B cell (primary cell): ENCODE data around the gene CFAP65. TPM values are rescaled to one million over a fixed set of nuclear protein-coding genes. Genes with fewer than 3 reads are reported as not detected.

Experiments used
- ATAC-seq: fragments of 200-7000 bp; cut with Tn5 transposase; one replicate; pipeline ENCODE4 v1.10.0; 2021; ENCODE audit warnings: low read depth, mild to moderate bottlenecking, moderate number of reproducible peaks, moderate library complexity
- CTCF ChIA-PET: fragments of 350-600 bp; sonication (Branson Sonifier 250); formaldehyde crosslinking; loops from one replicate; lab custom pipeline; 2021; ENCODE audit warnings: antibody characterized with exemption, inconsistent platforms; lab: Charles Lee
- POLR2A ChIA-PET: fragments of 350-600 bp; sonication (Branson Sonifier 250); formaldehyde crosslinking; loops from one replicate; lab custom pipeline; 2021; ENCODE audit warnings: antibody characterized with exemption; lab: Charles Lee
- DNase-seq: peaks from one replicate; pipeline ENCODE4 v3.0.0; 2013
- H2AFZ ChIP-seq: 2 replicates; pipeline ENCODE4 v1.6.1; 2012; ENCODE audit warnings: mild to moderate bottlenecking, low read depth, low read length; ENCODE audit not compliant: insufficient read depth, poor library complexity, severe bottlenecking
- H3K27ac ChIP-seq, 2 donors: 1 replicate in 1 of 2; 2 replicates in 1 of 2; pipeline ENCODE4 v1.5.1; 2012 to 2013; ENCODE audit warnings: low read length in 2 of 2, mild to moderate bottlenecking in 2 of 2, moderate library complexity in 1 of 2
- H3K27me3 ChIP-seq, 4 experiments: fragments of 200-600 bp in 1 of 4; sonication (generic) in 1 of 4; replicated peaks in 1 of 4; 1 replicate in 2 of 4; 2 replicates in 2 of 4; pipeline versions ENCODE4 v1.6.1 to v1.7.0; 2013 to 2016; ENCODE audit warnings: low read length in 3 of 4, mild to moderate bottlenecking in 2 of 4, mixed read lengths in 1 of 4, moderate library complexity in 1 of 4; ENCODE audit not compliant: insufficient read depth in 4 of 4, control insufficient read depth in 3 of 4; ENCODE audit errors: control extremely low read depth in 1 of 4
- H3K36me3 ChIP-seq, 2 experiments: replicated peaks in 1 of 2; 1 replicate in 1 of 2; 2 replicates in 1 of 2; pipeline versions ENCODE4 v1.6.1 to v1.7.1; 2013; ENCODE audit warnings: low read length in 1 of 2; ENCODE audit not compliant: insufficient read depth in 2 of 2, control insufficient read depth in 1 of 2; ENCODE audit errors: control extremely low read depth in 1 of 2, extremely low read depth in 1 of 2
- H3K4me1 ChIP-seq, 2 donors: fragments of 200-600 bp in 1 of 2; sonication (generic) in 1 of 2; 1 replicate in 1 of 2; 2 replicates in 1 of 2; pipeline versions ENCODE4 v1.5.1 to v1.6.1; 2013 to 2017; ENCODE audit warnings: low read length in 2 of 2; ENCODE audit not compliant: control insufficient read depth in 2 of 2, insufficient read depth in 2 of 2
- H3K4me2 ChIP-seq: replicated peaks from 2 replicates; pipeline ENCODE3; 2012; ENCODE audit warnings: mild to moderate bottlenecking, low read depth, low read length; ENCODE audit not compliant: poor library complexity, severe bottlenecking
- H3K4me3 ChIP-seq, 5 experiments: fragments of 200-600 bp in 1 of 5; sonication (generic) in 1 of 5; 1 replicate in 3 of 5; 2 replicates in 2 of 5; pipeline versions ENCODE4 v1.5.1 to v1.7.0; 2011 to 2016; ENCODE audit warnings: low read length in 4 of 5, mild to moderate bottlenecking in 4 of 5, low read depth in 2 of 5, control low read depth in 1 of 5, moderate library complexity in 1 of 5; ENCODE audit not compliant: insufficient read depth in 1 of 5; ENCODE audit errors: control extremely low read depth in 1 of 5, extremely low read depth in 1 of 5
- H3K79me2 ChIP-seq: fragments of 200-600 bp; sonication (generic); one replicate; pipeline ENCODE4 v1.6.0; 2016; ENCODE audit warnings: low read length; ENCODE audit not compliant: control insufficient read depth, insufficient read depth
- H3K9ac ChIP-seq: fragments of 200-600 bp; sonication (generic); 2 replicates; pipeline ENCODE4 v1.6.1; 2017; ENCODE audit warnings: mild to moderate bottlenecking, low read length, moderate library complexity
- H3K9me3 ChIP-seq, 3 donors: one replicate each; pipeline versions ENCODE4 v1.6.1 to v1.7.1; 2013; ENCODE audit warnings: low read length in 2 of 3; ENCODE audit not compliant: control insufficient read depth in 2 of 3, insufficient read depth in 1 of 3; ENCODE audit errors: control extremely low read depth in 1 of 3
- H4K20me1 ChIP-seq: 2 replicates; pipeline ENCODE4 v1.6.0; 2012; ENCODE audit warnings: mild to moderate bottlenecking, low read length; ENCODE audit not compliant: insufficient read depth, control insufficient read depth, poor library complexity, severe bottlenecking
- H3K27ac Mint-ChIP-seq: one replicate; pipeline ENCODE4 v1.8.0; 2021; ENCODE audit warnings: mixed read lengths
- H3K27me3 Mint-ChIP-seq: one replicate; pipeline ENCODE4 v1.8.0; 2021; ENCODE audit warnings: mixed read lengths
- H3K4me1 Mint-ChIP-seq: one replicate; pipeline ENCODE4 v1.8.0; 2021; ENCODE audit warnings: mixed read lengths
- H3K4me3 Mint-ChIP-seq: one replicate; pipeline ENCODE4 v1.8.0; 2021; ENCODE audit warnings: mixed read lengths
- H3K9me3 Mint-ChIP-seq: one replicate; pipeline ENCODE4 v1.8.0; 2022; ENCODE audit warnings: mixed read lengths; ENCODE audit not compliant: insufficient read depth
- EZH2 ChIP-seq: IDR thresholded peaks from 2 replicates; pipeline ENCODE4 v1.6.1; 2012; ENCODE audit warnings: borderline replicate concordance, low read depth, mild to moderate bottlenecking, moderate library complexity, low read length; ENCODE audit not compliant: insufficient read depth, poor library complexity, severe bottlenecking
- WGBS: methylation state at CpG from one replicate; pipeline ENCODE4 v1.1.5; 2013; ENCODE audit warnings: missing lambda C conversion rate; ENCODE audit not compliant: insufficient coverage; 5-methylcytosine and 5-hydroxymethylcytosine counted together
- intact Hi-C: fragments of 100-400 bp; cut with micrococcal nuclease; formaldehyde crosslinking; loops from one replicate; pipeline ENCODE4 v1.10.0; 2022
- polyA plus RNA-seq: library from polyadenylated mRNA; depleted of rRNA; stranded (reverse); fragments of >200 nt; gene quantifications from 2 replicates; pipeline ENCODE4 v1.2.3, GENCODE V29; 2012
- total RNA-seq, 2 donors: library from RNA; stranded (reverse); fragments of 120-200 nt in 1 of 2; gene quantifications; 1 replicate in 1 of 2; 2 replicates in 1 of 2; pipeline versions ENCODE4 v1.2.3 to v1.2.4, GENCODE V29; 2013 to 2022
- TF ChIP-seq, protein P1 (sequence below): fragments of 200-600 bp; IDR thresholded peaks from one replicate; pipeline ENCODE4 v1.8.0; 2022; ENCODE audit warnings: antibody characterized with exemption, mild to moderate bottlenecking

CFAP65 gene
- total and polyA plus RNA-seq, 2 donors (not counting 1 experiment from before 2014, with no cell fraction given): not detected

DNA sequence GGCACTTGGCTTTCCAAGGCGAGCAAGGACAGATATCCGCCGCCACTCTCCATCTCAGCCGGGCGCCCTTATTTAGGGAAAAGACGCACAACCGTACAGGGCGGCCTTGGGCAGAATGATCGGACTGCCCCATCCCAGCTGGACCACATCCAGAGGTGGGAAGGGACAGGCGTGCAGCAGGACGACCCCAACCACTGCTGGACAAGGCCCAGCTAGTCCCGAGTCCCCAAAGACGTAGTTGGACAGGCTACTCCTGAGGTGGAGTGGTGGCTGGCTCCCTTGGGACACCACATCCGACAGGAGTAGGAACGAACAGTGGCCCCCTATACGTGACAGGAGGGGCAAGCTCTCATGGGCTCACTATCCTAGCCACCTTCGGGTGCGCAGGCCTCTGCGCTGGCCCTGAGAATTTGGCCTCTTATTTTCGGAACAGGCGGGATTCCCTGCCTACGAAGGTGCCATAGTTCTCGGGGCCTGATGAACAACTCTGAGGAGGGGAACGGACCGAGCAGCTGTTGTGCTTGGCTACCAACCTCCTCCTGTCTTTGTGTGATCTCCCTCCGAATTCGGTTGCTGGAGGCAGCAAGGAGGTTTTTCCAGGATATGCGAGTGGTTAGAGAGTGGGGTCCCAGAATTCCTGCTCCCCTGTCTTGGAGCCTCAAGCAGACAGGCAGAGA, 58.6 kb downstream of the CFAP65 start:
- H2AFZ ChIP-seq: no peak overlapping the region
- Mint-ChIP-seq H3K27me3 (peaks cover 63% of the 10 kb centered on the region), H3K4me1 (peaks cover 31% of the 10 kb centered on the region), H3K4me3 (peak overlapping the region; percentile 74), H3K9me3 (no peaks in the 10 kb centered on the region), H3K27ac (no peak overlapping the region)
- peaks cover 0 to 82% (median 54%) of the 10 kb centered on the region in 4 experiments for H3K27me3 ChIP-seq
- no peaks in the 10 kb centered on the region for H3K79me2 ChIP-seq
- TF ChIP-seq, protein P1, sequence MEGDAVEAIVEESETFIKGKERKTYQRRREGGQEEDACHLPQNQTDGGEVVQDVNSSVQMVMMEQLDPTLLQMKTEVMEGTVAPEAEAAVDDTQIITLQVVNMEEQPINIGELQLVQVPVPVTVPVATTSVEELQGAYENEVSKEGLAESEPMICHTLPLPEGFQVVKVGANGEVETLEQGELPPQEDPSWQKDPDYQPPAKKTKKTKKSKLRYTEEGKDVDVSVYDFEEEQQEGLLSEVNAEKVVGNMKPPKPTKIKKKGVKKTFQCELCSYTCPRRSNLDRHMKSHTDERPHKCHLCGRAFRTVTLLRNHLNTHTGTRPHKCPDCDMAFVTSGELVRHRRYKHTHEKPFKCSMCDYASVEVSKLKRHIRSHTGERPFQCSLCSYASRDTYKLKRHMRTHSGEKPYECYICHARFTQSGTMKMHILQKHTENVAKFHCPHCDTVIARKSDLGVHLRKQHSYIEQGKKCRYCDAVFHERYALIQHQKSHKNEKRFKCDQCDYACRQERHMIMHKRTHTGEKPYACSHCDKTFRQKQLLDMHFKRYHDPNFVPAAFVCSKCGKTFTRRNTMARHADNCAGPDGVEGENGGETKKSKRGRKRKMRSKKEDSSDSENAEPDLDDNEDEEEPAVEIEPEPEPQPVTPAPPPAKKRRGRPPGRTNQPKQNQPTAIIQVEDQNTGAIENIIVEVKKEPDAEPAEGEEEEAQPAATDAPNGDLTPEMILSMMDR: no peak
- TF ChIP-seq EZH2: no peak
- no peaks in the 10 kb centered on the region for H4K20me1 ChIP-seq
- no peak overlapping the region for H3K27ac ChIP-seq
- no peak for ATAC-seq
- 12% methylated on average over 25 of the region's 28 CpGs for WGBS
- peak overlapping the region in 1 of 5 experiments; percentile 58 for H3K4me3 ChIP-seq
- peak; percentile 46 for DNase-seq
- intact Hi-C loops: loop anchor here (5.0 kb wide), 3 partner anchors 85 to 130 kb away; no protein-coding TSS in a partner anchor
- H3K9ac ChIP-seq: peak overlapping the region; percentile 52
- peak overlapping the region; percentile 90 for H3K4me2 ChIP-seq
- H3K36me3 ChIP-seq: no peaks in the 10 kb centered on the region
- peaks cover 37 to 72% of the 10 kb centered on the region in 2 donors for H3K4me1 ChIP-seq
- ChIA-PET CTCF (interaction anchor here (1.0 to 3.3 kb wide), 9 partner anchors 11 to 172 kb away, joined by 3 to 55 read pairs (median 8); partner anchors contain the start of gene CDK5R2), POLR2A (no interaction called here)
- peaks cover 0 to 40% (median 0%) of the 10 kb centered on the region in 3 donors for H3K9me3 ChIP-seq
